Muscle of leg (tissue), 11 donors: ENCODE measurements around the gene MAN2A2. TPM values are rescaled to one million over a fixed set of nuclear protein-coding genes. Genes with fewer than 3 reads are reported as not detected.

Source experiments
- DNase-seq: peaks from one replicate; pipeline ENCODE4 v3.0.0; 2013
- H3K27ac ChIP-seq: one replicate; pipeline ENCODE4 v1.5.1; 2013; ENCODE audit warnings: mild to moderate bottlenecking, low read length, control low read depth
- H3K27me3 ChIP-seq: one replicate; pipeline ENCODE4 v1.6.1; 2013; ENCODE audit warnings: low read length; ENCODE audit not compliant: control insufficient read depth, insufficient read depth
- H3K36me3 ChIP-seq: one replicate; pipeline ENCODE4 v1.6.1; 2013; ENCODE audit warnings: low read length; ENCODE audit not compliant: control insufficient read depth, insufficient read depth
- H3K4me1 ChIP-seq: one replicate; pipeline ENCODE4 v1.6.1; 2013; ENCODE audit warnings: low read length; ENCODE audit not compliant: control insufficient read depth, insufficient read depth
- H3K4me3 ChIP-seq: one replicate; pipeline ENCODE4 v1.5.1; 2013; ENCODE audit warnings: low read length, control low read depth
- H3K9me3 ChIP-seq: replicated peaks from 2 replicates; pipeline ENCODE4 v1.6.1; 2013; ENCODE audit warnings: low read depth, low read length; ENCODE audit not compliant: control insufficient read depth
- WGBS: methylation state at CpG from one replicate; pipeline ENCODE4 v1.1.5; 2013; ENCODE audit warnings: missing lambda C conversion rate; ENCODE audit not compliant: insufficient coverage; 5-methylcytosine and 5-hydroxymethylcytosine counted together
- polyA plus RNA-seq, 8 donors: library from polyadenylated mRNA; unstranded; fragments of 120-200 nt; gene quantifications; one replicate each; pipeline versions ENCODE4 v1.2.1 to v1.2.3, GENCODE V29; 2013; ENCODE audit warnings: inconsistent platforms in 1 of 8, low replicate concordance in 1 of 8; ENCODE audit not compliant: insufficient read length in 8 of 8, insufficient read depth in 1 of 8
- total RNA-seq: library from RNA; stranded (reverse); fragments of 120-200 nt; gene quantifications from one replicate; pipeline ENCODE4 v1.2.4, GENCODE V29; 2013

The MAN2A2 gene
- total and polyA plus RNA-seq, 9 donors = 9.2 to 40.3 (median 28.5) TPM

DNA sequence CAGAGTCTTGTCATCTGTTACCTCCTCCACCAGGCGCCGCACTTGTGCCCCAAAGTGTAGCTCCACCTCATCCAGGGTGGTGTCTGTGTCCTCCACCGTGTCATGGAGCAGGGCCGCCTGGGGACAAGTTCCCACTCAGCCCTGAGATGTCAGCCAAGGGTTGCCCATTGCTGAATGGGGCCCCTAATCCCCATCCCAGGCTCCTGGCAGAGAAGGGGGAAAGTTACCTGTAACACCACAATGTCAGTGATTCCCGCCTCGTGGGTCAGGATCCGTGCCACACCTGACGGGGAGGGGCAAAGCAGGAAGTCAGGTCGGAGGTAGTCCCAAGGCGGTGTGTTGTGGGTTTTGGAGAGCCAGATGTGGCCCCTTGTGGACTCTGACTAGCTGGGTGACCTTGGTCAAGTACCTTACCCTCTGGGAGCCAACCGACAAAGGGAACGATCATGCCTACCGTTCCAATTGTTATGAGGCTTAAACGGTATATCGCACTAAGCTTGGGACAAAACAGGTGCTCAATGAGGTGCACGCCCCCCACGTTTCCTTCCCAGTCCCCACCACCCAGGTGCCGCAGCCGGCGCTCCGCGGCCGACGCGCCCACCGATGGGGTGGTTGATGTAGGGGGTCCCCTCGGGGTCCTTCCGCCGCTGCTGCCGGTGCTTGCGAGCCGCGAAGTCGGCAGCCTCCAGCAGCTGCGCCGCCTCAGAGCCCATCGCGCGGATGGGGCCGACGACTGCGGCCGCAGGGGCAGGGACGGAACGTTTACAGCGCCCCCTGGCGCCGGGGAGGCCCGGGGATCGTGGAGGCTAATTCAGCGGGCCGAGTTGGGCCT is 28.9 kb downstream of the MAN2A2 start, which contains the start of gene HDDC3:
HDDC3 (minus strand) TSS at position 722 of the 832 bp plus-strand sequence; CDS start at position 713, 9 bp downstream.
- Histone ChIP-seq H3K9me3 (no peaks in the 10 kb centered on the region), H3K27ac (peak within 1 kb of the TSS; percentile 93), H3K4me1 (peaks cover 51% of the 10 kb centered on the region), H3K4me3 (peak within 1 kb of the TSS; percentile 83), H3K36me3 (peaks cover 10% of the 10 kb centered on the region), H3K27me3 (no peaks in the 10 kb centered on the region)
- peak; percentile 93 for DNase-seq
- WGBS = under 1% methylated on average over 35 of the region's 52 CpGs

DNA sequence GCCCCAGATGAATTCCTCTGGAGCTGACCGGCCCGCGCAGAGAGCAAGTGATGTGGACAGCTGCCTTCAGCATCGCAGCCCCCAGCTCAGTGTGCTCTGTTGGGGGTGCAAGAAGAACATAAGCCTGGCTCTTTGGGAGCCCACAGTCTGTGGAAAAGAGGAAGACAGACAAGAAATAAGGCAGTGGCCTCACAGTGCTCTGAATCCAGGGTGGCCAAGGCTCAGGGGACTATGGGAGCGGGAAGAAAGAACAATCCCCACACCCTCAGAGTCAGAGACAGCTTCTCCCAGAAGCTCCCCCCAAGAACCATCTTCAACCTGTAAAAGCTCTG is 29.5 kb downstream of the MAN2A2 start:
- peak overlapping the region; percentile 45 for H3K27ac ChIP-seq
- no peak for DNase-seq
- no peaks in the 10 kb centered on the region for H3K9me3 ChIP-seq
- H3K4me3 ChIP-seq = no peak overlapping the region
- peaks cover 11% of the 10 kb centered on the region for H3K36me3 ChIP-seq
- 0% methylated on average over 4 of the region's 5 CpGs for WGBS
- no peaks in the 10 kb centered on the region for H3K27me3 ChIP-seq
- peaks cover 51% of the 10 kb centered on the region for H3K4me1 ChIP-seq

DNA sequence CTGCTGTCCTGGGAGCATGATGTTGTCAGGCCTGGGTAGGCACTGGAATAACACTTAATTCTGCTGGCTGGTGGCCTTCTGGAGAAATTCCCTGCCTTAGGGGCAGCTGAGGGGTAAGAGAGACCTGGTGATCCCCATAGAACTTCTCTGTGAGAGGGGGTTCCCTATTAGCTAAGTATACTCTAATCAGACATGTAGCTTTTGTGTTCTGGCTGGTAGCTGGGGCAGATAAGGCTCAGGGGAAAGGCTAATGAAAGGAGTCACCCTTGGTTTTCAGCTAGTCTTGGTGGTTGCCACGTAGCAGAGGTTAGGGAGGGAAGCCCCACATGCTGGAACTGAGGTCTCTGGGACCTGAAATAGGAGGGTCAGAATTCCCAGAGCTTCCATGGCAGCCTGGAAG is 30.2 kb downstream of the MAN2A2 start:
- WGBS = 78% methylated on average over 1 of the region's 1 CpG
- Histone ChIP-seq H3K4me3 (no peak overlapping the region), H3K27me3 (no peaks in the 10 kb centered on the region), H3K36me3 (peaks cover 17% of the 10 kb centered on the region), H3K27ac (no peak overlapping the region), H3K9me3 (no peaks in the 10 kb centered on the region), H3K4me1 (peaks cover 51% of the 10 kb centered on the region)
- no peak for DNase-seq

DNA sequence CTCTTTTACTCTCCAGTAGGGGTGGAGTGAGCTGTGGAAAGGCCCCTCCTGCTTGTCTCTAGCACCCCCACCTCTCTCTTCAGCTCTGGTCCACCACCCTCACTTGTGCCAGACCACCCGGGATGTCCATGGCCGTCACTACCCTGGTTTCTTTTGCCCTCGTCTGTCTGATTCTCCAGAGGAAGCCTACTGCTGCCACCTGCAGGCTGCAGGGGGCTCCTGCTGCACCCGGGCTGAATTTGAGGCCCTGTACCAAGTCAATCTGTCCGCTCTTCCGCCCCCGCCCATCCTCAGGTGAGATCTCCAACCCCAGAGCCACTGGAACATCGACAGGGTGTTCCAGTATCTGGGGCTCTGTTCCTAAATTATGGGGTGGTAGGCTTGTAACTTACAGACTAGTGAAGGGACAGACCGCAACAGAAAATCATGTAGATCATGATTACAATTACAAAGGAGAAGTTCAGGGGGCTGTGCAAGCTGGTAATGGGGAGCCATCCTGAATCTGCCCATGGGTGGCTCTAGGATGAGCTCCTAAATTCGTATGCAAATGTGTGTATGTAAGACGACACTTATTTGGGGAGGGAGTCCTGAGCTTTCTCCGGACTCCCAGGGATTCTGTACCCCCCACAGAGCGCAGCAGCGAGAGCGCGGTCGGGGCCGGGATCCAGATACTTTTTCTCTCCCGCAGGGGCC is 31.3 kb downstream of the MAN2A2 start:
- H3K27me3 ChIP-seq = no peaks in the 10 kb centered on the region
- 2% methylated on average over 14 of the region's 19 CpGs for WGBS
- DNase-seq = peak; percentile 87
- peaks cover 48% of the 10 kb centered on the region for H3K4me1 ChIP-seq
- peak overlapping the region; percentile 40 for H3K27ac ChIP-seq
- H3K9me3 ChIP-seq = no peaks in the 10 kb centered on the region
- peaks cover 25% of the 10 kb centered on the region for H3K36me3 ChIP-seq
- peak overlapping the region; percentile 73 for H3K4me3 ChIP-seq

DNA sequence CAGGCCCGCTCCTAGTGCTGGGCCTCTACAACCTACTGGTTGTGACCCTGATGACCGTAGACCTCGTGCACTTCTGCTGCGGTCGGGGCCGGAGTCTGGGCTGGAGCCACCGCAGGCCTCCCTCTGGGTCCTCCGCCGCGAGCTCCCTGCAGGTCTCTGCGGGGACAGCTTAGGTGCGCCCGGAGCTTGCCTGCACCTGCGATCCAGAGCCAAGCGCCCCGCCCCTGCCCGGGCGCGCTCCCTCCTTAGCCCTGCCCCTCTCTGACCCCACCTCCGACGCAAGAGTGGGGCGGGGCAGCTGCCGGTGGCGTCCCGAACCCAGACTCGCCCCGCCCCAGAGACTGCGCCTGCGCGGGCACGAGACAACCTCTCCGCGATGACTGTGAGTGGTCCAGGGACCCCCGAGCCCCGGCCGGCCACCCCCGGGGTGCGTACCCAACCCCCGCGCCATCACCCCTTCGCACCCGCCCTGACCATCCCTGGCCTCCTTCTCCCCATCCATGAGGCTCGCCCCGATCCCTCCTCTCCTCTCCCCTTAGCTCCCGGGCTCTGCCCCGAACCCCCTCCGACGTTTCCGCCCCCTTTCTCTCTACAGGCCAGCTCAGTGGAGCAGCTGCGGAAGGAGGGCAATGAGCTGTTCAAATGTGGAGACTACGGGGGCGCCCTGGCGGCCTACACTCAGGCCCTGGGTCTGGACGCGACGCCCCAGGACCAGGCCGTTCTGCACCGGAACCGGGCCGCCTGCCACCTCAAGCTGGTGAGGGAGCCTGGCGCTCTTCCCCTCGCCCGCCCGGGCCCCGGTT is 32.0 kb downstream of the MAN2A2 start, which contains the start of gene UNC45A:
UNC45A (plus strand) TSS at position 337 of the 803 bp plus-strand sequence; CDS start at position 377, 40 bp downstream.
- DNase-seq = peak; percentile 95
- peaks cover 48% of the 10 kb centered on the region for H3K4me1 ChIP-seq
- under 1% methylated on average over 65 of the region's 65 CpGs for WGBS

DNA sequence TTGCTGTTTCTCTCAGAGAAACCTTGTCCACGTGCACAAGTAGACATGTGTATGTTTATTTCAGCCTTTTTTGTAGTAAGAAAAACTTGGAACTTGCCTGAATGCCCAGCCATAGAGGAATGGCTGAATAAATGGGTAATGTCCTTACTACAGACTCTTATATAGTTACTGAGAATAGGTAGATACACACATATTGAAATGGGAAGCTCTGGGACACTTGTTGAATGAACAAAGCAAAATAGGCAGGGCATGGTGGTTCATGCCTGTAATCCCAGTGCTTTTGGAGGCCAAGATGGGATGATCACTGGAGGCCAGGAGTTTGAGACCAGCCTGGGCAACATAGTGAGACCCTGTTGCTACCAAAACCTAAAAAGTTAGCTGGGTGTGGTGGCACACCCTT is 33.7 kb downstream of the MAN2A2 start:
- H3K36me3 ChIP-seq = peaks cover 46% of the 10 kb centered on the region
- WGBS = no CpG with 5 or more reads among the region's 1 CpG
- H3K27me3 ChIP-seq = no peaks in the 10 kb centered on the region
- H3K9me3 ChIP-seq = no peaks in the 10 kb centered on the region
- no peak overlapping the region for H3K4me3 ChIP-seq
- no peak overlapping the region for H3K27ac ChIP-seq
- no peak for DNase-seq
- H3K4me1 ChIP-seq = peaks cover 33% of the 10 kb centered on the region

More for the DNA sequence above, 32.0 kb downstream of the MAN2A2 start, which contains the start of gene UNC45A:
- Histone ChIP-seq H3K4me3 (peak within 1 kb of the TSS; percentile 73), H3K36me3 (peaks cover 32% of the 10 kb centered on the region), H3K27ac (peak within 1 kb of the TSS; percentile 83), H3K9me3 (no peaks in the 10 kb centered on the region), H3K27me3 (no peaks in the 10 kb centered on the region)

DNA sequence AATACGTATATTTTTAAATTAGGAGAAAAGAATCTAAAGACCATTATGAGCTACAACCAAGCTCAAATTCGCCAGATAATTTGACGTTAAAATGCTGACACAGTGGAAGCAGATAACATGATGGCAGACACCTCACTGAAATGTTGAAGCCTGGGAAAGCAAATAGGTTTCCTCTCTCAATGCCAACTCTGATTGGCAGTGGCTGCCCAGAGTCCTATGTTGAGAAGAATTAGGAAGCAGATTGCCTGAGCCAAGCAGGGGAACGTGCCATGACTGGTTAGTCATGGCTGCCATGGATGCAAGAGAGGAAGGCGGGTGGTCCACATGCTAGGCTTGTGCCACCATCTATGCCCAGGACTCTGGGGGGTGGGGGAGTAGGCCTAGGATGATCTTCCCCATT is 35.2 kb downstream of the MAN2A2 start:
- H3K36me3 ChIP-seq = peaks cover 60% of the 10 kb centered on the region
- DNase-seq = no peak
- H3K27me3 ChIP-seq = no peaks in the 10 kb centered on the region
- no peaks in the 10 kb centered on the region for H3K9me3 ChIP-seq
- WGBS = 100% methylated on average over 1 of the region's 5 CpGs
- H3K27ac ChIP-seq = no peak overlapping the region
- no peak overlapping the region for H3K4me3 ChIP-seq
- peaks cover 21% of the 10 kb centered on the region for H3K4me1 ChIP-seq

DNA sequence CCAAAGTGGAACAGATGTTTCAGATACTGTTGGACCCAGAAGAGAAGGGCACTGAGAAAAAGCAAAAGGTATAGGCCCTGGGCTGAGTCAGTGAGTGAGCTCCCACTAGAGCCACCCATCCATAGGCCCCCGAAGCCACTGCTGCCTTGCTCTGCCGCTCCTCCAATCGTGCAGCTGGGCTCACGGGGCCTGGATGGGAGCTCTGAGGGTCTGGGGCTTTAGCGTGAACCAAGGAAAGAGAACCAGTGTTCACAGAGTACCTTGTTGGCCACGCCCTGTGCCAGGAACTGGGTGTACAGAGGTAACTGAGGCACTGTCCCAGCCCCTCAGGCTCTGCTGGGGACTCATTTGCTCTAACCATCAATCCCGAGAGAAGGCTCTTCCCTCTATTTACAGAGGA is 36.7 kb downstream of the MAN2A2 start:
- DNase-seq = no peak
- peaks cover 12% of the 10 kb centered on the region for H3K4me1 ChIP-seq
- H3K27ac ChIP-seq = no peak overlapping the region
- H3K9me3 ChIP-seq = no peaks in the 10 kb centered on the region
- peaks cover 74% of the 10 kb centered on the region for H3K36me3 ChIP-seq
- no peaks in the 10 kb centered on the region for H3K27me3 ChIP-seq
- WGBS = 80% methylated on average over 2 of the region's 7 CpGs
- H3K4me3 ChIP-seq = no peak overlapping the region

DNA sequence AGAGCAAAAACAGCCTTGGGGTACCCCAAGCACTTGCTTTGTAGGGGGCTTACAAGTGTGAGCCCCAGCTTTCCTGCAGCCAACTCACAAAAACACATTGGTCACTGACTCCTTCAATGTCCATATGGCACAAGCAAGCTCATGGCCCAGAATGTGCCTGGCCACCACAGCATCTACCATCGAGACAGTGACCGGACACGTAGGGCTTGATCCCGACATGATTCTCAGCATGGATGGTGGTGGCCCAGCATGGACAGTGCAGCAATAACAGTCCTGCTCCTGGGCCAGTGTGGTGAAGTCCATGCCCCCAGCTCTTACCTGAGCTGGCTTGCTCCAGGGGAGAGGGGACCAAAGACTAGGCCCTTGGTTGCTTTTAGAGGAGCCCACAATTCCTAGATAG is 37.9 kb downstream of the MAN2A2 start:
- no peak overlapping the region for H3K27ac ChIP-seq
- WGBS = 95% methylated on average over 4 of the region's 4 CpGs
- no peak for DNase-seq
- no peak overlapping the region for H3K4me3 ChIP-seq
- H3K4me1 ChIP-seq = peaks cover 5% of the 10 kb centered on the region
- no peaks in the 10 kb centered on the region for H3K9me3 ChIP-seq
- H3K36me3 ChIP-seq = peaks cover 81% of the 10 kb centered on the region
- no peaks in the 10 kb centered on the region for H3K27me3 ChIP-seq
